ENCODE measurements around the gene WLS.

DNA sequence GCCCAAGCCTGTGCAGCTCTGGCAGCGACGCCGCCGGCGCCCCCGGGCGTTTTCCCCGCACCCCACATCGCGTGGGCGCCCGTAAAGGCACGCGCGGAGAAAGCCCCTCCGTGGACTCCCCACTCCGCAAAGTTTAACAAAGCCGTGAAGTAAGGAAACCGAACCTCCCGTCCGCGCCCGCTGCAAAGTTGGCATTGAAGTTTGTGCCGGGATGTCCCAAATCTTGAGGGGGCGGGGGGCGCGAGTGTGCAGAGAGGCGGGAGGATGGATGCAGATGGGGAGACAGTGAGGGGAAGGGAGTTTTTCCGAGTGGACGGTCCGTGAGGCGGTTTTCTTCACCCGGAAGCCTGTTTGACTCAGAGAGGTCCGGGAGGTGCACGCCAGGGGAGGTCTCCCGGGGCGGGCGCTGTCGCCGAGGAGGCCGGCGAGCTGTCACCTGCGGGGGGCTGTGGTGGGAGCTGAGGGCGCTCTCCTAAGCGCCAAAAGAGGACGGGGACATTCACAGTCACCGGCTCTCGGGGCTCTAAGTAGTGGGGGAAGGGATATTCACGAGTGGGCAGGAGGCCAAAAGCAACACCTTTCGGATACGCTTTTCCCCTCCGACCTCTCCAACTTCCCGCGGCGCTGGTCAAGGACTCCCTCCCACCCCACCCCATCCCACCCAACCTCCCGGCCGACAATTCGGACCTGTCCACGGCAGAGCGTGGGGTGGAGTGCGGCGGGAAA is 1.3 kb downstream of the WLS start:
- TF ChIP-seq POLR2AphosphoS5 (IDR thresholded peaks at IDR 0.05; ENCODE audit: borderline replicate concordance, low read depth, low read length) = no peak
- TF ChIP-seq EZH2 (IDR thresholded peaks at IDR 0.05) = no peak
